ENCODE results near the gene TPCN2. TPM values are rescaled to one million over a fixed set of nuclear protein-coding genes. Genes with fewer than 3 reads are reported as not detected.

TPCN2 gene
- polyA plus RNA-seq, 3 donors = 29.3 to 52.8 (median 31.5) TPM

- H3K4me1 ChIP-seq (ENCODE audit: control insufficient read depth in 1 of 2, insufficient read depth in 2 of 2, low read length in 2 of 2) = peaks cover 13 to 17% of the 10 kb centered on the region in 2 donors
- peaks cover 0 to 2% (median 2%) of the 10 kb centered on the region in 3 donors for H3K27me3 Mint-ChIP-seq (ENCODE audit: low read depth in 3 of 3)
- H3K27ac Mint-ChIP-seq = peak overlapping the region in 5 of 7 donors; percentile 42 to 71 (median 64)
- peaks cover 93% of the 10 kb centered on the region for H3K79me2 ChIP-seq (ENCODE audit: insufficient read depth, low read length)
- no peak overlapping the region for H3K4me3 Mint-ChIP-seq
- intact Hi-C loops (cut with micrococcal nuclease) = no loop called here
- H3K36me3 ChIP-seq (replicated peaks in 1 of 2; ENCODE audit: control insufficient read depth in 1 of 2, insufficient read depth in 2 of 2, low read length in 2 of 2) = peaks cover 84 to 90% of the 10 kb centered on the region in 2 donors
- H4K20me1 ChIP-seq (ENCODE audit: insufficient read depth, low read length) = peaks cover 98% of the 10 kb centered on the region
- 88% methylated on average over 12 of the region's 12 CpGs for WGBS (ENCODE audit: insufficient coverage)
- H3K27ac ChIP-seq (ENCODE audit: low read depth in 1 of 2, low read length in 2 of 2) = peak overlapping the region in 1 of 2 donors; percentile 53
- H3K4me3 ChIP-seq (replicated peaks in 1 of 3; ENCODE audit: low read depth in 2 of 3, low read length in 3 of 3) = no peak overlapping the region
- H3K4me1 Mint-ChIP-seq = peaks cover 15% of the 10 kb centered on the region
- no peak overlapping the region for H3K4me2 ChIP-seq (replicated peaks; ENCODE audit: extremely low read depth, low read length, poor library complexity, severe bottlenecking)
- no peak overlapping the region for H2AFZ ChIP-seq (ENCODE audit: insufficient read depth, low read depth, low read length, poor library complexity, severe bottlenecking)
- no peak overlapping the region for H3K9ac ChIP-seq (ENCODE audit: insufficient read depth, low read length, poor library complexity, severe bottlenecking)
- TF ChIP-seq CTCF (IDR thresholded peaks at IDR 0.05) = no peak
- H3K27me3 ChIP-seq (ENCODE audit: control insufficient read depth in 2 of 2, insufficient read depth in 2 of 2, low read length in 2 of 2) = no peaks in the 10 kb centered on the region
- H3K9me3 ChIP-seq (replicated peaks in 1 of 2; ENCODE audit: control insufficient read depth in 1 of 2, insufficient read depth in 1 of 2, low read length in 2 of 2) = no peaks in the 10 kb centered on the region
- no peaks in the 10 kb centered on the region for H3K9me3 Mint-ChIP-seq
- no peak for DNase-seq
- H3K36me3 Mint-ChIP-seq = peaks cover 62 to 74% of the 10 kb centered on the region in 2 donors
Observed at GRCh38 chr11:69059985-69060384, 11.3 kb downstream of the TPCN2 start.

GRCh38 chr11:69060806-69061712, 12.3 kb downstream of the TPCN2 start:
- no peak for TF ChIP-seq CTCF (IDR thresholded peaks at IDR 0.05)
- H3K36me3 ChIP-seq (replicated peaks in 1 of 2; ENCODE audit: control insufficient read depth in 1 of 2, insufficient read depth in 2 of 2, low read length in 2 of 2) = peaks cover 86 to 91% of the 10 kb centered on the region in 2 donors
- no peak overlapping the region for H3K9ac ChIP-seq (ENCODE audit: insufficient read depth, low read length, poor library complexity, severe bottlenecking)
- no peaks in the 10 kb centered on the region for H3K27me3 ChIP-seq (ENCODE audit: control insufficient read depth in 2 of 2, insufficient read depth in 2 of 2, low read length in 2 of 2)
- no peak overlapping the region for H2AFZ ChIP-seq (ENCODE audit: insufficient read depth, low read depth, low read length, poor library complexity, severe bottlenecking)
- Mint-ChIP-seq H3K4me3 (no peak overlapping the region), H3K27me3 (ENCODE audit: low read depth in 3 of 3) (peaks cover 0 to 2% (median 2%) of the 10 kb centered on the region in 3 donors), H3K4me1 (peaks cover 5% of the 10 kb centered on the region), H3K27ac (peak overlapping the region in 4 of 7 donors; percentile 38 to 86 (median 65)), H3K9me3 (no peaks in the 10 kb centered on the region), H3K36me3 (peaks cover 57 to 65% of the 10 kb centered on the region in 2 donors)
- peak overlapping the region in 1 of 2 donors; percentile 53 for H3K27ac ChIP-seq (ENCODE audit: low read depth in 1 of 2, low read length in 2 of 2)
- peaks cover 2 to 6% of the 10 kb centered on the region in 2 donors for H3K4me1 ChIP-seq (ENCODE audit: control insufficient read depth in 1 of 2, insufficient read depth in 2 of 2, low read length in 2 of 2)
- 97% methylated on average over 24 of the region's 25 CpGs for WGBS (ENCODE audit: insufficient coverage)
- H3K9me3 ChIP-seq (replicated peaks in 1 of 2; ENCODE audit: control insufficient read depth in 1 of 2, insufficient read depth in 1 of 2, low read length in 2 of 2) = no peaks in the 10 kb centered on the region
- H3K4me2 ChIP-seq (replicated peaks; ENCODE audit: extremely low read depth, low read length, poor library complexity, severe bottlenecking) = no peak overlapping the region
- peaks cover 93% of the 10 kb centered on the region for H3K79me2 ChIP-seq (ENCODE audit: insufficient read depth, low read length)
- no peak overlapping the region for H3K4me3 ChIP-seq (replicated peaks in 1 of 3; ENCODE audit: low read depth in 2 of 3, low read length in 3 of 3)
- intact Hi-C loops (cut with micrococcal nuclease) = no loop called here
- no peak for DNase-seq
- H4K20me1 ChIP-seq (ENCODE audit: insufficient read depth, low read length) = peaks cover 98% of the 10 kb centered on the region
